NCI-H1694 (cell line): ENCODE measurements around the gene SLIT2.

Experiments used
- DNase-seq: peaks from one replicate; lab custom pipeline; 2025; lab: John Stamatoyannopoulos, UW

SLIT2 gene

GRCh38 chr4:20299515-20299914 lies 47.8 kb downstream of the SLIT2 start:
- DNase-seq: no peak

GRCh38 chr4:20301161-20301560 lies 49.5 kb downstream of the SLIT2 start:
- DNase-seq: no peak
